Chondrocyte (in vitro differentiated cells): Measurements from ENCODE around the gene DST. TPM values are rescaled to one million over a fixed set of nuclear protein-coding genes. Genes with fewer than 3 reads are reported as not detected.

Experiments used
- DNase-seq: peaks from one replicate; pipeline ENCODE4 v3.0.0; 2021; ENCODE audit warnings: mixed read lengths, low spot score
- H3K27ac Mint-ChIP-seq: one replicate; pipeline ENCODE4 v1.8.0; 2021; ENCODE audit warnings: mild to moderate bottlenecking, moderate library complexity, mixed read lengths; ENCODE audit not compliant: unreplicated experiment
- H3K27me3 Mint-ChIP-seq: 2 replicates; pipeline ENCODE4 v1.8.0; 2021; ENCODE audit warnings: low read depth, mixed read lengths
- H3K36me3 Mint-ChIP-seq: 2 replicates; pipeline ENCODE4 v1.8.0; 2021; ENCODE audit warnings: low read depth, mixed read lengths
- H3K4me1 Mint-ChIP-seq: 2 replicates; pipeline ENCODE4 v1.8.0; 2021; ENCODE audit warnings: low read depth, mild to moderate bottlenecking, mixed read lengths
- H3K4me3 Mint-ChIP-seq: one replicate; pipeline ENCODE4 v1.8.0; 2021; ENCODE audit warnings: mild to moderate bottlenecking, moderate library complexity, mixed read lengths; ENCODE audit not compliant: unreplicated experiment
- H3K9me3 Mint-ChIP-seq: 2 replicates; pipeline ENCODE4 v1.8.0; 2021; ENCODE audit warnings: low read depth, mixed read lengths
- long read RNA-seq: library from polyadenylated mRNA; stranded (forward); transcript quantifications from one replicate; pipeline ENCODE4 v2.0.0, GENCODE V29; 2021
- total RNA-seq: library from RNA; stranded (reverse); gene quantifications from 3 replicates; pipeline ENCODE4 v1.2.1, GENCODE V29; 2021
- TF ChIP-seq, protein P1 (sequence below): fragments of 200-600 bp; sonication (generic); IDR thresholded peaks from 2 replicates; pipeline ENCODE4 v1.5.0; 2021; ENCODE audit warnings: antibody characterized with exemption, mild to moderate bottlenecking, moderate library complexity

Gene DST
- 160 to 273 TPM (median 168 TPM) in 3 replicates for total RNA-seq
- long read RNA-seq, partial matches to known transcripts = 6 of 13 reads
- long read RNA-seq, other reads (novel, unspliced or antisense) = 6 of 13 reads

DNA sequence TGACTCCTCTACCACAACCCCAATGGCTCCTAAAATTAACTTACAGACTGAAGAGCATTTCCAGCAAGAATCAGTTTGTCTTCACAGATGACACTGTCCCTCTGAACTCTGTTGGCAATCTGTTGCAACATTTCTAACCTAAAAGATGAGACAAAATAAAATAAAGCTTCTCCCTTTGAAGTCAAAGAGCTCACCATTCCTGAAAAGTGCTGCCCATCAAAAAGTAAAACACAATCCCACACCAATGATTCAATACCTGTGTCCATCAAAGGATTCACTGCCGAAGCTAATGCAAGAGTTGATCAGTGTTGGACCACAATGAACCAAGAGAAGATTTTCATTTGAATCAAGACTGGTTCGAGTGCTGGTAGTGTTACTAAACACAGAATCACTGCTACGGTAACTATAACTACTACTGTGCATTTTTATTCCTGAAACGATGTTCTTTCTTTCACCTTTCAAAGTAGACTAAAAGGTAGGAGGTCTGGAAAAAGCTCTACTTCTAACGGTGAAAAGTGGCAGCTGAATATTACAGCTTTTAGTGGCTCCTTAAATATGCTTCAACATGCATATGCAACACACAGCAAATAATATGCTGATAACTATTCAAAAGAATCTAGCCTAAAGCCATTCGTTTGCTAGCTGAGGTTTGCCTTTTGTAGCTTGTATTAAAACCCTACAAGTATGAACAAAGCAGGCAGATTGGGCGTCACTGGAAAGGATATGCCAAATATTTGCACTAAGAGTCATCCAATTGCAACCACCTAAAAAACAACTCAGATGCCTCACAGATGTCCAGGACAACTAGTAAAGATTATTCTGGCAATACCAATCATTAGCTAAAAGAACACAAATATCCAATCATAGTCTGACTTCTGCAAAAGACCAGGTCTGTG is at the start of gene DST:
TSS of gene DST (minus strand) at position 524 of the 896 bp plus-strand sequence.
- Mint-ChIP-seq H3K36me3 (peaks cover 17% of the 10 kb centered on the region), H3K4me3 (no peak within 1 kb of the TSS), H3K9me3 (no peaks in the 10 kb centered on the region), H3K27ac (peak within 1 kb of the TSS; percentile 86), H3K27me3 (no peaks in the 10 kb centered on the region), H3K4me1 (peaks cover 24% of the 10 kb centered on the region)
- no peak for DNase-seq
- TF ChIP-seq, protein P1, sequence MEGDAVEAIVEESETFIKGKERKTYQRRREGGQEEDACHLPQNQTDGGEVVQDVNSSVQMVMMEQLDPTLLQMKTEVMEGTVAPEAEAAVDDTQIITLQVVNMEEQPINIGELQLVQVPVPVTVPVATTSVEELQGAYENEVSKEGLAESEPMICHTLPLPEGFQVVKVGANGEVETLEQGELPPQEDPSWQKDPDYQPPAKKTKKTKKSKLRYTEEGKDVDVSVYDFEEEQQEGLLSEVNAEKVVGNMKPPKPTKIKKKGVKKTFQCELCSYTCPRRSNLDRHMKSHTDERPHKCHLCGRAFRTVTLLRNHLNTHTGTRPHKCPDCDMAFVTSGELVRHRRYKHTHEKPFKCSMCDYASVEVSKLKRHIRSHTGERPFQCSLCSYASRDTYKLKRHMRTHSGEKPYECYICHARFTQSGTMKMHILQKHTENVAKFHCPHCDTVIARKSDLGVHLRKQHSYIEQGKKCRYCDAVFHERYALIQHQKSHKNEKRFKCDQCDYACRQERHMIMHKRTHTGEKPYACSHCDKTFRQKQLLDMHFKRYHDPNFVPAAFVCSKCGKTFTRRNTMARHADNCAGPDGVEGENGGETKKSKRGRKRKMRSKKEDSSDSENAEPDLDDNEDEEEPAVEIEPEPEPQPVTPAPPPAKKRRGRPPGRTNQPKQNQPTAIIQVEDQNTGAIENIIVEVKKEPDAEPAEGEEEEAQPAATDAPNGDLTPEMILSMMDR = no peak

GRCh38 chr6:56691814-56692213 is 49.1 kb upstream of the DST start:
- Mint-ChIP-seq H3K36me3 (peaks cover 9% of the 10 kb centered on the region), H3K9me3 (peaks cover 2% of the 10 kb centered on the region), H3K27me3 (no peaks in the 10 kb centered on the region), H3K4me1 (peaks cover 66% of the 10 kb centered on the region), H3K27ac (peak overlapping the region; percentile 91), H3K4me3 (peak overlapping the region; percentile 56)
- DNase-seq = no peak
- TF ChIP-seq, protein P1 = no peak

DNA sequence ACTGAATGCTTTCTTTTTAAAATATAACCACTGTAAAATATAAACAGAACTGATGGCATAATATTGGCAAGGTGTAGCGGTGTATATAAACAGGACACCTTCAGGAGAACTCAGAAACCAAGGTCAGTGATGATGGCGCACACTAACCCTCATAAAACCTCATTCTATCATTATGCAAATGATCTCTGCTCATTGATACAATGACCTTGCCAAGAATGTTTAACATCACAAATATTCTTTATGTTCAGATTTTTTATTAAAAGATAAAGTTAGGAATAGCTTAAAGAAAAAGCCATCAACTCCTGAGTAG is 48.6 kb upstream of the DST start:
- no peak overlapping the region for H3K4me3 Mint-ChIP-seq
- H3K27me3 Mint-ChIP-seq = no peaks in the 10 kb centered on the region
- DNase-seq = no peak
- peaks cover 65% of the 10 kb centered on the region for H3K4me1 Mint-ChIP-seq
- H3K9me3 Mint-ChIP-seq = peaks cover 2% of the 10 kb centered on the region
- TF ChIP-seq, protein P1 = no peak
- peaks cover 4% of the 10 kb centered on the region for H3K36me3 Mint-ChIP-seq
- H3K27ac Mint-ChIP-seq = no peak overlapping the region

- no peaks in the 10 kb centered on the region for H3K27me3 Mint-ChIP-seq
- H3K4me1 Mint-ChIP-seq = peaks cover 70% of the 10 kb centered on the region
- H3K4me3 Mint-ChIP-seq = peak overlapping the region; percentile 45
- peaks cover 4% of the 10 kb centered on the region for H3K36me3 Mint-ChIP-seq
- no peak for DNase-seq
- TF ChIP-seq, protein P1 = no peak
- H3K9me3 Mint-ChIP-seq = peaks cover 2% of the 10 kb centered on the region
- H3K27ac Mint-ChIP-seq = peak overlapping the region; percentile 52
These were observed 48.0 kb upstream of the DST start for GRCh38 chr6:56690519-56691285.

DNA sequence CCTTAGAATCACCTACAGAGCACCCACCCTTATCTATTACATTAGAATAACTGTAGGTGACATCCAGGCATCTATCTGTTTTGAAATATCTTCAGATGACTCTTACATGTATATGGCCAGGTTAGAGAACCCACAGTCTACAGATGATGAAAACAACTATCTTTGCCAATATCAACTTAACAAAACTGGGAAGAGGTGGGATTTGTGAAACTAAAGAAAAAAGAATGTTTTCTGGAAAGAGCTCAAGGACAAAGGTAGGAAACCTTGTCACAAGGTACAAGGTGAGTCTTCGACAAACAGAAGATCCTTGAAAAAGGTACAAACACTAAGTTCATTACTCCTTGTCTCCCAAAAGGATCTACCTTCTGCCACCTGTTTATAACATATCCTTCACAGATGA is 47.0 kb upstream of the DST start:
- Mint-ChIP-seq H3K9me3 (no peaks in the 10 kb centered on the region), H3K36me3 (no peaks in the 10 kb centered on the region), H3K27ac (peak overlapping the region; percentile 52), H3K4me3 (no peak overlapping the region), H3K4me1 (peaks cover 73% of the 10 kb centered on the region), H3K27me3 (no peaks in the 10 kb centered on the region)
- no peak for DNase-seq
- TF ChIP-seq, protein P1 = no peak
